NOMO-1 treated with DMSO at 0.1 percent for 48 hours (cell line): ENCODE results near the gene GRIFIN.

Experiments used
- DNase-seq: peaks from one replicate; lab custom pipeline; 2025; ENCODE audit not compliant: unreplicated experiment; lab: John Stamatoyannopoulos, UW

The GRIFIN gene

DNA sequence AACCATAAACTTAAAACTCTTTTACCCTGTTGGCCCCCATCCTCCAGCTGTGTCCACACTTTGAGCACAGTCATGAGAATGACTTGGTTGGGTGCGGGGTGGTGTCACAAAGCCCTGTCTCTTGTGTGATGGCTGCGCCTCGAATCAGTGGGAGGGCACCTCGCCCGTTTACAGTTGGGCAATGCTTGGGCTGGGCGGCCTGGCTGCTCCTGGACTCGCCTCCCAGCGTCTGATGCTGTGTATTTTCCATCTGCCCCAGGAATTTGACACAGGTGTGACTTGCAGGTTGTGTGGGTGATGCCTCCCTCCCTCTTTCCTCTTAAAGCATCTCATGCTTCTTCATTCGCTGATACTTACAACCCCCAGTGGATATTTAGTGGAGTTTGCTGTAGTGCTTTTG lies 39.1 kb downstream of the GRIFIN start:
- no peak for DNase-seq

- DNase-seq, result no peak
Measured at GRCh38 chr7:2436341-2437104, 39.7 kb downstream of the GRIFIN start.

- DNase-seq, result no peak
Measured at GRCh38 chr7:2435146-2435545, 41.1 kb downstream of the GRIFIN start.

DNA sequence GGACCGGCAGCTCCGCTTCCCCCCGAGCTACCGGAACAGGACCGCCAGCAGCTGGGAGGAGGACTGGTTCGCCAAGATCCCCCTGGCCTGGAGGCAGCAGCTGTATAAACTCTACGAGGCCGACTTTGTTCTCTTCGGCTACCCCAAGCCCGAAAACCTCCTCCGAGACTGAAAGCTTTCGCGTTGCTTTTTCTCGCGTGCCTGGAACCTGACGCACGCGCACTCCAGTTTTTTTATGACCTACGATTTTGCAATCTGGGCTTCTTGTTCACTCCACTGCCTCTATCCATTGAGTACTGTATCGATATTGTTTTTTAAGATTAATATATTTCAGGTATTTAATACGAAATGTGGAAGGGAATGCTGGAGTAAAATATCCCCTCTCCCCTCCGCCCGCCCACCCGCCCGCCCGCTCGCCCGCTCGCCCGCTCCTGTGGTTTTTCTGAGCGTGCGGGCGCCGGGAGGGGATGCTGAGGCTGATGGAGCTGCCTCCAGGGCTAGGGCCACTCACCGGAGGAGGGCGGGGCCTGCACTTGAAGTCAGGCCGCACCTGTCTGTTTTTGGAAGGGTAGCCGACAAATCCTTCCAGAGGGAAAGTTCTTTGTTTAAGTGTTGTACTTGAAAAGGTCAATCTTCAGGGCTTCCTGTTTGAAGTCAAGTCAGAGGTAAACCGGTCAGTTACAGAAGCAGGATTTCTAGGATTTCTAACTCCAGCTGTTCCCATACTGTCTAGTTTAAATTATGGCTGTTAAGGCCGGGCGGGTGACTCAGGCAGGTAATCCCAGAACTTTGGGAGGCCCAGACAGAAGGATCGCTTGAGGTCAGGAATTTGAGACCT lies 42.3 kb downstream of the GRIFIN start:
- DNase-seq, result no peak

DNA sequence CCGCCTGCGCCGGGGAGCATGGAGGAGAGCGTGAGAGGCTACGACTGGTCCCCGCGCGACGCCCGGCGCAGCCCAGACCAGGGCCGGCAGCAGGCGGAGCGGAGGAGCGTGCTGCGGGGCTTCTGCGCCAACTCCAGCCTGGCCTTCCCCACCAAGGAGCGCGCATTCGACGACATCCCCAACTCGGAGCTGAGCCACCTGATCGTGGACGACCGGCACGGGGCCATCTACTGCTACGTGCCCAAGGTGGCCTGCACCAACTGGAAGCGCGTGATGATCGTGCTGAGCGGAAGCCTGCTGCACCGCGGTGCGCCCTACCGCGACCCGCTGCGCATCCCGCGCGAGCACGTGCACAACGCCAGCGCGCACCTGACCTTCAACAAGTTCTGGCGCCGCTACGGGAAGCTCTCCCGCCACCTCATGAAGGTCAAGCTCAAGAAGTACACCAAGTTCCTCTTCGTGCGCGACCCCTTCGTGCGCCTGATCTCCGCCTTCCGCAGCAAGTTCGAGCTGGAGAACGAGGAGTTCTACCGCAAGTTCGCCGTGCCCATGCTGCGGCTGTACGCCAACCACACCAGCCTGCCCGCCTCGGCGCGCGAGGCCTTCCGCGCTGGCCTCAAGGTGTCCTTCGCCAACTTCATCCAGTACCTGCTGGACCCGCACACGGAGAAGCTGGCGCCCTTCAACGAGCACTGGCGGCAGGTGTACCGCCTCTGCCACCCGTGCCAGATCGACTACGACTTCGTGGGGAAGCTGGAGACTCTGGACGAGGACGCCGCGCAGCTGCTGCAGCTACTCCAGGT lies 43.1 kb downstream of the GRIFIN start:
- no peak for DNase-seq

DNA sequence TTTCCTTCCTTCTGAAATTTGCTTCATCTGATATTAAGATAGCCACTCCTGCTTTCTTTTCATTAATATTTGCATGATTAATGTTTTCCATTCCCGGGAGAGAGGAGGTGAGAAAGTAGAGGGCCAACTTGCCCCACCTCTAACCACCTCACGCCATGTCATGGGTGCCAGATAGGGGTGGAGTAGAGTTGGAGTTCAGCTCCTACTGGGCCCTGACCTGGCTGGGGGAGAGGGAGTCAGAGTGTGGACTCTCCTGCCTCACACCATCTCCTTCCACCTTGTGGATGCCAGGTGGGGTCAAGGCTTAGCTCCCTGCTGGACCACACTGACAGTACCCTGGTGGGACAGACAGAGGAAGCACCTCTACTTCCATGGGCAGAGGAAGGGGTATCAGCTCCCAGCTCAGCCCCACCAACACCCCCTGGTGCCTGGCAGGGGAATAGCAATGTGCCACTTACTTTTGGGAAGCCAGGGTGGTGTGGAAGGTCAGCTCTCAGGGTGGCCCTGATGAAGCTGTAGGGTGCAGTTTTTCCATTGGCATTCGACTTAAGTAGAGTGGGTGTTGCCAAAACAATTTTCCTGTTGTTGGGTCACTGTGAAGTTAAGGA lies 44.8 kb downstream of the GRIFIN start:
- peak; percentile 10 for DNase-seq

GRCh38 chr7:2425749-2426148 lies 50.4 kb downstream of the GRIFIN start:
- no peak for DNase-seq
